KOPT-K1 (cell line): ENCODE measurements around the gene HELZ.
"Not testable (repeated sequence)": the region's sequence is repeated elsewhere in the genome, so short reads cannot be mapped to it uniquely, and the experiment has no call there.

Experiments
- H3K27ac ChIP-seq: fragments of 200-600 bp; sonication (generic); 2 replicates; pipeline ENCODE4 v1.5.1; 2016; ENCODE audit warnings: antibody characterized with exemption, mild to moderate bottlenecking, low read depth, low read length; ENCODE audit not compliant: poor library complexity, severe bottlenecking
- H3K36me3 ChIP-seq: fragments of 200-600 bp; sonication (generic); 2 replicates; pipeline ENCODE4 v1.5.1; 2017; ENCODE audit warnings: antibody characterized with exemption, mild to moderate bottlenecking, low read length, moderate library complexity; ENCODE audit not compliant: insufficient read depth
- H3K9me3 ChIP-seq: fragments of 200-600 bp; sonication (generic); 2 replicates; pipeline ENCODE4 v1.5.1; 2017; ENCODE audit warnings: antibody characterized with exemption, low read length, mild to moderate bottlenecking; ENCODE audit not compliant: insufficient read depth, poor library complexity, severe bottlenecking

Gene HELZ

DNA sequence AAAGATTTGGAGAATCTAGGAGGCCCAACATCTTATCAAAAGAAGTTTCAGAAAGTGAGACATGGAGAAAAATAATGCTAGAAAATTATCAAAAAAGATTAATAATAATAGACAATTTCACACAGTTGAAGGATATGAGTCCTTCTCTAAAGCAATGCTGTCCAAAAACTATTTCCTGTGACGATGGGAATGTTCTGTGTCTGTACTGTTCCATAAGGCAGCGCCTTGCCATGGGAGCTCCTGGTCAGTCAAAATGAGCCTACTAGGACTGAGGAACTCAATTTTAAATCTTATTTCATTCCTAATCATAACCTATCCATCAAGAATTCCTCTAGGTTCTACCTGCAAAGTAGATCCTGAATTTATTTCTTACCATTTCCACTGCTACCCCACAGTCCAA is 151.6 kb downstream of the HELZ start:
- H3K36me3 ChIP-seq: peaks cover 67% of the 10 kb centered on the region
- H3K27ac ChIP-seq: no peak overlapping the region
- no peaks in the 10 kb centered on the region for H3K9me3 ChIP-seq

DNA sequence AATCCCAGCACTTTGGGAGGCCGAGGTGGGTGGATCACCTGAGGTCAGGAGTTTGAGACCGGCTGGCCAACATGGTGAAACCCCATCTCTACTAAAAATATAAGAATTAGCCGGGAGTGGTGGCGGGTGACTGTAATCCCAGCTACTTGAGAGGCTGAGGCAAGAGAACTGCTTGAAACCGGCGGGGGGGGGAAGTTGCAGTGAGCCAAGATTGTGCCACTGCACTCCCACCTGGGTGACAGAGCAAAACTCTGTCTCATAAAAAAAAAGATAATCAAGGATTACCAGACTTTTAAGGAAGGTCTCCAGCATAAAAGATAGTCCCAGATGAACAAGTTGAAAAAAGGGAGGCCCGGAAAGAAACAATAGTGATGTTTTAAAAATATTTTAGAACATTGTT is 152.3 kb downstream of the HELZ start:
- H3K27ac ChIP-seq, H3K9me3 ChIP-seq: not testable (repeated sequence)
- H3K36me3 ChIP-seq: peaks cover 68% of the 10 kb centered on the region

GRCh38 chr17:67092291-67092690 is 152.7 kb downstream of the HELZ start:
- Histone ChIP-seq H3K9me3 (no peaks in the 10 kb centered on the region), H3K27ac (no peak overlapping the region), H3K36me3 (peaks cover 72% of the 10 kb centered on the region)

- Histone ChIP-seq H3K36me3 (peaks cover 77% of the 10 kb centered on the region), H3K9me3 (no peaks in the 10 kb centered on the region), H3K27ac (no peak overlapping the region)
These were observed 154.7 kb downstream of the HELZ start for GRCh38 chr17:67090341-67090740.

GRCh38 chr17:67088639-67089038 is 156.4 kb downstream of the HELZ start:
- peaks cover 75% of the 10 kb centered on the region for H3K36me3 ChIP-seq
- no peaks in the 10 kb centered on the region for H3K9me3 ChIP-seq
- no peak overlapping the region for H3K27ac ChIP-seq

- H3K27ac ChIP-seq: no peak overlapping the region
- peaks cover 71% of the 10 kb centered on the region for H3K36me3 ChIP-seq
These were observed 159.6 kb downstream of the HELZ start for GRCh38 chr17:67085406-67085805.

GRCh38 chr17:67082107-67082506 is 162.9 kb downstream of the HELZ start:
- H3K27ac ChIP-seq: peak overlapping the region; percentile 64
- no peaks in the 10 kb centered on the region for H3K9me3 ChIP-seq
- H3K36me3 ChIP-seq: peaks cover 72% of the 10 kb centered on the region

More at GRCh38 chr17:67085406-67085805, 159.6 kb downstream of the HELZ start:
- H3K9me3 ChIP-seq: no peaks in the 10 kb centered on the region

GRCh38 chr17:67080804-67081203 is 164.2 kb downstream of the HELZ start:
- Histone ChIP-seq H3K27ac (peak overlapping the region; percentile 64), H3K36me3 (peaks cover 71% of the 10 kb centered on the region), H3K9me3 (no peaks in the 10 kb centered on the region)

DNA sequence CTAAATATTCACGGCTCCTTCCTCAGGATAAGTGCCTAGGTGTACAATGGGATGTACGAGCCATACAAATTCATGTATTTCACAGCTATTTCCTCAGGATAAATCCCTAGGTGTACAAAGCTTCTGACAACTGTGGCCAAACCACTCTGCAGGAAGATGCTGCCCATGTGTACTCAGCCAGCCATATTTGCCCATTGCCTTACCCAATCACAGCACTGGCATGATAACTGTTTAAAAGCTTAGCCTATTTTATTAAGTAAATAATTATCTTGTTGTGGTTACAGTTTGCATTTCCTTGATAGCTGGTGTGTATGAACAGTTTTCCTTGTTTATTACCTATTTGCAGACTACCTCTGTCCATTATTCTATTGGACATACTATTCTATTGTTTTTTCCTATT is 165.5 kb downstream of the HELZ start:
- Histone ChIP-seq H3K9me3 (no peaks in the 10 kb centered on the region), H3K27ac (no peak overlapping the region), H3K36me3 (peaks cover 58% of the 10 kb centered on the region)

DNA sequence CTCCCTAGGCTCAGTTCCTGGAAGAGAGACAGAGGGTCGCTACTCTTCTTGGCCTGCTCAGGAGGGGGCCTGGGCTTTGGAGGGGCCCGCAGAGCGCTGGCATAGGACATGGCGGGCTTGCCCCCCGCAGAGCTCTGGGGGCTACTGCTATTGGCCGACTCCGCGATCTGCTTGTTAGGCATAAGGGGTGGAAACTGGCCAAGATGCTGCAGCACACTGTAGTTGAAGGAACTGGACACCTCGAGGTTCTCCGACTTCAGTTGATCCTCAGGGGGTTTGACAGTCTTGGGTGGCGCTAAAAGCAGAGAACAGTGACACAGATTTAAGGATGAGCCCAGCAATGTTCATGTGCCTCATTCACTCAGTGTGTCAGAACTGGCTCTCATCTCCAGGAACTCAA is 166.7 kb downstream of the HELZ start:
- H3K9me3 ChIP-seq: no peaks in the 10 kb centered on the region
- no peak overlapping the region for H3K27ac ChIP-seq
- peaks cover 54% of the 10 kb centered on the region for H3K36me3 ChIP-seq

DNA sequence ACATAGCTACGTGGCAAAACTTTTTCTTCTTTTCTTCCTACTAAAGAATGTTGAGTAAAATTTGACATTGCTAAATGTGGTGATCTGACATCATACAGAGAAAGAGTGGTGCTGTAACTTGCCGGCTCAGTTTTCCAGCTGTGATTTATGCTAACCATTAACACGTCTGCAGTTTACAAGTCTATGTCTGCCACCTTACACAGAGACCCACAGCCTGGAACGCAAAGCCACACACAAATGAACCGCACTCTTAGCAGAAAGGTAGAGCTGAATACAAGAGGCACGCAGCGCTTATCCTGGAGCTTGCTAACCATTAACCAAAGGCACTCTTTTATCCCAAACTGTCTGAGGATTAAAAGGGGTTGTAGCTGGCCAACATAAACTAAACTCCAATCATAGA is 168.7 kb downstream of the HELZ start:
- peaks cover 60% of the 10 kb centered on the region for H3K36me3 ChIP-seq

GRCh38 chr17:67074781-67075180 is 170.2 kb downstream of the HELZ start:
- Histone ChIP-seq H3K36me3 (peaks cover 51% of the 10 kb centered on the region), H3K9me3 (no peaks in the 10 kb centered on the region), H3K27ac (no peak overlapping the region)

More for the DNA sequence above, 168.7 kb downstream of the HELZ start:
- Histone ChIP-seq H3K27ac (no peak overlapping the region), H3K9me3 (no peaks in the 10 kb centered on the region)

DNA sequence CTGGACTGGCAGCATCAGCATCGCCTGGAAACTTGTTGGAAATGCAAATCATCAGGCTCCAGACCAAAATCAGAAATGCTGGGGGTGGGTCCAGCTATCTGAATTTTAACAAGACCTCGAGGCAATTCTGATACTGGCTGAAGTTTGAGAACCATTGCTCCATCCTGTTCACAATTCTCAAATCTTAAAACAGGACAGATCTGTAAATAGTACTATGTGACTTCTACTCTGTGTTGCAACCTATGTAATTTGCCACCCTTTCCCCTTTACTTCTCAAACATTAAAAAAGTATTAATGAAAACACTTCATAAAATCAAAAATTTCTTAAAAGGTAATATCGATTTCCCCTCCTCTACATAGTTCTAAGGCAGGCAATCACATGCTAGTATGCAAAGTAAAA is 172.1 kb downstream of the HELZ start:
- H3K36me3 ChIP-seq: peaks cover 32% of the 10 kb centered on the region
- H3K9me3 ChIP-seq: no peaks in the 10 kb centered on the region
- H3K27ac ChIP-seq: no peak overlapping the region

- H3K9me3 ChIP-seq: no peaks in the 10 kb centered on the region
- H3K27ac ChIP-seq: no peak overlapping the region
- H3K36me3 ChIP-seq: peaks cover 21% of the 10 kb centered on the region
These were observed 173.4 kb downstream of the HELZ start for GRCh38 chr17:67071595-67071994.

- no peak overlapping the region for H3K27ac ChIP-seq
- peaks cover 14% of the 10 kb centered on the region for H3K36me3 ChIP-seq
- no peaks in the 10 kb centered on the region for H3K9me3 ChIP-seq
These were observed 175.3 kb downstream of the HELZ start for GRCh38 chr17:67069603-67070136.

DNA sequence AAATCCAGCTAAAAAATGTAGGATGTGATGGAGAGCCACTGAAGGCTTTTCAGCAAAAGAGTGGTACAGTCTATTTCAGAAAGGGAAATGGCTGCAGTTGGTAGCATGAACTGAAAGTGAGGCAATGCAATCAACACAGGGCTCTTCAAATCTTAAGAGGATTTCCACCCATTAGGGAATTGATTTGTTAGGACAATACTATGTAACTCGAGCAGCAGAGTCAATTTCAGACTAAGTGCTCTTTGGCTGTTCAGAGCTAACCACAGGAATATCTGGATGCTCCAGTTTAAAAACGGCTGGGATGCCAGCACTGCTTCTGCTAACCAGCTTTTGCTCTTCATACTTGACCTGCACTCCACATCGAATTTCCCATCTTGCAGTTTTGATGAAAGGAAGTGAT is 176.0 kb downstream of the HELZ start:
- Histone ChIP-seq H3K36me3 (peaks cover 14% of the 10 kb centered on the region), H3K9me3 (no peaks in the 10 kb centered on the region), H3K27ac (no peak overlapping the region)
